ENCODE measurements around the gene SIN3A. TPM values are rescaled to one million over a fixed set of nuclear protein-coding genes. Genes with fewer than 3 reads are reported as not detected.

Gene SIN3A
- total and polyA plus RNA-seq, 2 of the 8 experiments (the other 6 are each of a cell fraction or from before 2014, with no cell fraction given), result 69.5 to 109 TPM

- 0 out of 2 replicates have a peak overlapping the region, but pooled peaks have one; percentile 31 for H2BK15ac ChIP-seq (ENCODE audit: low read length)
- peaks cover 2 to 16% (median 14%) of the 10 kb centered on the region in 4 experiments for H3K4me1 ChIP-seq (replicated peaks in 1 of 4; ENCODE audit: control insufficient read depth in 3 of 4, insufficient read depth in 4 of 4, low read length in 3 of 4)
- H2AK5ac ChIP-seq (ENCODE audit: low read depth, low read length), result no peak overlapping the region
- no peaks in the 10 kb centered on the region for H3K79me1 ChIP-seq (ENCODE audit: low read depth, low read length)
- no peak overlapping the region for H3K14ac ChIP-seq (ENCODE audit: insufficient read length)
- H3K9me3 ChIP-seq (ENCODE audit: insufficient read depth in 2 of 2, low read depth in 1 of 2, low read length in 1 of 2), result no peaks in the 10 kb centered on the region; a peak in 1 of 4 replicates
- H3K27ac ChIP-seq (ENCODE audit: low read depth, low read length), result no peak overlapping the region
- H3K36me3 ChIP-seq (ENCODE audit: control insufficient read depth in 2 of 4, insufficient read depth in 4 of 4, low read length in 3 of 4), result peaks cover 0 to 3% (median under 1%) of the 10 kb centered on the region in 4 experiments; a peak in 2 of 8 replicates
- ChIA-PET CTCF (ENCODE audit: partially characterized antibody) (interaction anchor here (1.2 kb wide), 1 partner anchor 165 kb away, joined by 3 read pairs; the partner anchor contains the start of gene SNUPN), POLR2A (ENCODE audit: partially characterized antibody) (interaction anchor here (1.0 to 1.1 kb wide), 4 partner anchors 9 to 93 kb away, joined by 3 to 4 read pairs (median 4); partner anchors contain the start of genes MAN2C1 and SIN3A)
- no peak overlapping the region for H3K56ac ChIP-seq (replicated peaks; ENCODE audit: insufficient read length, low read depth, low read length)
- H3K18ac ChIP-seq (ENCODE audit: extremely low read depth, low read length), result no peak overlapping the region
- H3K4me3 ChIP-seq (ENCODE audit: extremely low read depth in 1 of 4, insufficient read depth in 2 of 4, low read depth in 3 of 4, low read length in 4 of 4), result no peak overlapping the region
- no peak overlapping the region for H3K9ac ChIP-seq (replicated peaks in 1 of 4; ENCODE audit: extremely low read depth in 1 of 4, low read depth in 3 of 4, low read length in 3 of 4)
- H3K23ac ChIP-seq (ENCODE audit: insufficient read length), result no peak overlapping the region
- H3K27me3 ChIP-seq (replicated peaks in 1 of 4; ENCODE audit: control insufficient read depth in 3 of 4, extremely low read depth in 1 of 4, insufficient read depth in 3 of 4, low read length in 3 of 4), result no peaks in the 10 kb centered on the region
- H3K4ac ChIP-seq (replicated peaks; ENCODE audit: insufficient read length, low read depth, low read length), result no peak overlapping the region
- no peak overlapping the region for H2AFZ ChIP-seq (ENCODE audit: low read length)
- no peak overlapping the region for H2BK120ac ChIP-seq (replicated peaks; ENCODE audit: low read depth, low read length)
- H4K8ac ChIP-seq (ENCODE audit: extremely low read depth, insufficient read depth, low read length), result no peak overlapping the region
- H4K20me1 ChIP-seq (replicated peaks in 1 of 2; ENCODE audit: control insufficient read depth in 1 of 2, insufficient read depth in 2 of 2, low read length in 2 of 2), result no peaks in the 10 kb centered on the region
- no peak overlapping the region for H2BK20ac ChIP-seq (ENCODE audit: low read length)
- peak overlapping the region; percentile 77; the same call in 1 of the 2 replicates for H2BK12ac ChIP-seq (ENCODE audit: low read depth, low read length)
- 92% methylated on average over 4 of the region's 4 CpGs; no CpG with 5 or more reads in 1 of the 2 experiments for WGBS, 2 experiments (ENCODE audit: extremely low coverage in 1 of 2, insufficient coverage in 1 of 2, insufficient read length in 1 of 2, insufficient replicate concordance in 2 of 2, low coverage in 1 of 2, low lambda C conversion rate in 2 of 2, missing lambda C conversion rate in 1 of 2)
- DNase-seq (ENCODE audit: low read depth in 1 of 2, low spot score in 2 of 2) (no peak), FAIRE-seq (no peak)
- no peak overlapping the region for H4K5ac ChIP-seq (ENCODE audit: insufficient read length, low read depth, low read length)
- H3K4me2 ChIP-seq (ENCODE audit: insufficient read depth in 1 of 2, low read depth in 2 of 2, low read length in 2 of 2), result no peak overlapping the region
- H4K91ac ChIP-seq (replicated peaks; ENCODE audit: insufficient read length, low read length), result no peak overlapping the region
- peaks cover 5% of the 10 kb centered on the region; the same call in 1 of the 2 replicates for H3K23me2 ChIP-seq (ENCODE audit: low read depth, low read length)
- no peak overlapping the region for H2BK5ac ChIP-seq (ENCODE audit: low read depth, low read length)
- no peaks in the 10 kb centered on the region for H3K79me2 ChIP-seq (ENCODE audit: control insufficient read depth in 1 of 2, insufficient read depth in 2 of 2, low read length in 2 of 2)
These were observed 9.2 kb upstream of the SIN3A start for GRCh38 chr15:75460646-75461045.

Data from H1 (cell line).